GM19395 (cell line): ENCODE data around the gene PDE9A.

ENCODE experiments used
- ATAC-seq: cut with Tn5 transposase; IDR thresholded peaks from one replicate; pipeline ENCODE4 v1.9.1; 2021; ENCODE audit warnings: mild to moderate bottlenecking, moderate library complexity; ENCODE audit not compliant: unreplicated experiment

PDE9A gene

GRCh38 chr21:42670058-42670880 lies 16.8 kb downstream of the PDE9A start:
- no peak for ATAC-seq

GRCh38 chr21:42670884-42671283 lies 17.5 kb downstream of the PDE9A start:
- ATAC-seq = no peak

GRCh38 chr21:42671778-42672593 lies 18.6 kb downstream of the PDE9A start:
- ATAC-seq = no peak

- ATAC-seq = no peak
Measured at GRCh38 chr21:42672699-42673458, 19.5 kb downstream of the PDE9A start.

- ATAC-seq = no peak
Measured at GRCh38 chr21:42673633-42674328, 20.4 kb downstream of the PDE9A start.

GRCh38 chr21:42674351-42674940 lies 21.0 kb downstream of the PDE9A start:
- ATAC-seq = no peak

- no peak for ATAC-seq
Measured at GRCh38 chr21:42675403-42675802, 22.0 kb downstream of the PDE9A start.

- ATAC-seq = no peak
Measured at GRCh38 chr21:42676808-42677207, 23.4 kb downstream of the PDE9A start.

- ATAC-seq = no peak
Measured at GRCh38 chr21:42677339-42678321, 24.2 kb downstream of the PDE9A start.

GRCh38 chr21:42678618-42679295 lies 25.3 kb downstream of the PDE9A start:
- no peak for ATAC-seq

- no peak for ATAC-seq
Measured at GRCh38 chr21:42679319-42680057, 26.1 kb downstream of the PDE9A start.

- no peak for ATAC-seq
Measured at GRCh38 chr21:42680058-42680330, 26.6 kb downstream of the PDE9A start.

GRCh38 chr21:42680429-42680828 lies 27.0 kb downstream of the PDE9A start:
- no peak for ATAC-seq

- ATAC-seq = no peak
Measured at GRCh38 chr21:42681296-42682206, 28.1 kb downstream of the PDE9A start.

- ATAC-seq = no peak
Measured at GRCh38 chr21:42682661-42683210, 29.3 kb downstream of the PDE9A start.

- no peak for ATAC-seq
Measured at GRCh38 chr21:42683371-42684108, 30.1 kb downstream of the PDE9A start.
